HepG2 (cell line): ENCODE measurements around the gene NUDT14. TPM values are rescaled to one million over a fixed set of nuclear protein-coding genes. Genes with fewer than 3 reads are reported as not detected.
A peak's percentile ranks its signal among the peaks of the same experiment; 100 is the strongest.

Experiments
- ATAC-seq: fragments of 200-7000 bp; cut with Tn5 transposase; 3 replicates; pipeline ENCODE4 v1.9.1; 2020; ENCODE audit warnings: mild to moderate bottlenecking, moderate library complexity
- BruUV-seq: library from RNA; stranded (reverse); fragments of 400-500 nt; replicated peaks from 2 replicates; lab custom pipeline; 2021; lab: Mats Ljungman, UMichigan
- CTCF ChIA-PET: fragments of 300-600 bp; formaldehyde crosslinking; extraction: SDS; loops from one replicate; lab custom pipeline; 2021; ENCODE audit warnings: low total read pairs, inconsistent platforms, low intra/inter-chr PET ratio; lab: Yijun Ruan, JAX
- POLR2A ChIA-PET: fragments of 350-600 bp; sonication (Branson Sonifier 250); formaldehyde crosslinking; loops from one replicate; lab custom pipeline; 2020; ENCODE audit warnings: antibody characterized with exemption, inconsistent platforms; lab: Yijun Ruan, JAX
- DNase-seq: peaks from one replicate; pipeline ENCODE4 v3.0.0-alpha.2; 2015; ENCODE audit warnings: low spot score
- FAIRE-seq: peaks from 3 replicates; lab custom pipeline; 2011; peaks lifted over from hg19 to GRCh38; lab: Jason Lieb, UNC
- H2AFZ ChIP-seq: one replicate; pipeline ENCODE4 v1.6.1; 2011; ENCODE audit warnings: low read length, inconsistent platforms
- H3K27ac ChIP-seq: fragments of 300-600 bp; 3 replicates; pipeline ENCODE4 v1.8.0; 2011; ENCODE audit warnings: mixed run types, mild to moderate bottlenecking, mixed read lengths, low read length, inconsistent platforms; ENCODE audit not compliant: insufficient read depth; ENCODE audit errors: extremely low read length
- H3K27me3 ChIP-seq, 2 experiments: fragments of 200-600 bp in 1 of 2; 2 replicates in 1 of 2; 3 replicates in 1 of 2; pipeline versions ENCODE4 v1.6.0 to v1.8.0; 2011; ENCODE audit warnings: low read length in 2 of 2, mild to moderate bottlenecking in 2 of 2, moderate library complexity in 2 of 2, inconsistent platforms in 1 of 2; ENCODE audit not compliant: insufficient read depth in 2 of 2, control insufficient read depth in 1 of 2
- H3K36me3 ChIP-seq, 2 experiments: fragments of 200-600 bp in 1 of 2; replicated peaks in 1 of 2; 2 replicates in 1 of 2; 3 replicates in 1 of 2; pipeline versions ENCODE4 v1.5.1 to v1.8.0; 2011; ENCODE audit warnings: low read length in 2 of 2, inconsistent platforms in 1 of 2; ENCODE audit not compliant: insufficient read depth in 2 of 2, control insufficient read depth in 1 of 2
- H3K4me1 ChIP-seq: 2 replicates; pipeline ENCODE4 v1.5.1; 2012; ENCODE audit warnings: low read length, inconsistent platforms; ENCODE audit not compliant: insufficient read depth
- H3K4me2 ChIP-seq: 2 replicates; pipeline ENCODE4 v1.6.0; 2011; ENCODE audit warnings: low read depth, low read length, inconsistent platforms
- H3K4me3 ChIP-seq, 3 experiments: fragments of 200-600 bp in 1 of 3; sonication (generic), shearing (Covaris generic) in 1 of 3; replicated peaks in 1 of 3; 2 replicates each; pipeline ENCODE4 v1.5.1; 2011 to 2016; ENCODE audit warnings: low read length in 3 of 3, inconsistent platforms in 2 of 3, low read depth in 2 of 3, mild to moderate bottlenecking in 2 of 3, control low read depth in 1 of 3, mixed read lengths in 1 of 3; ENCODE audit not compliant: insufficient read depth in 1 of 3
- H3K79me2 ChIP-seq: one replicate; pipeline ENCODE4 v1.6.1; 2011; ENCODE audit warnings: low read length, inconsistent platforms; ENCODE audit not compliant: insufficient read depth
- H3K9ac ChIP-seq: 2 replicates; pipeline ENCODE4 v1.6.0; 2011; ENCODE audit warnings: mild to moderate bottlenecking, low read depth, low read length, inconsistent platforms; ENCODE audit not compliant: insufficient read depth
- H3K9me3 ChIP-seq: 2 replicates; pipeline ENCODE4 v1.5.1; 2012; ENCODE audit warnings: mild to moderate bottlenecking, low read length
- H4K20me1 ChIP-seq: 2 replicates; pipeline ENCODE4 v1.6.0; 2011; ENCODE audit warnings: inconsistent platforms, mild to moderate bottlenecking, low read length, moderate library complexity; ENCODE audit not compliant: insufficient read depth
- ETV5 ChIP-seq: IDR thresholded peaks from 2 replicates; pipeline ENCODE4 v1.6.1; 2018; ENCODE audit warnings: missing biosample characterization, missing genetic modification reagents, inconsistent platforms, borderline replicate concordance
- KAT8 ChIP-seq: IDR thresholded peaks from 2 replicates; pipeline ENCODE4 v1.6.1; 2016; ENCODE audit warnings: missing genetic modification reagents, missing compliant biosample characterization
- SMYD3 ChIP-seq: sonication (generic); formaldehyde crosslinking; IDR thresholded peaks from 2 replicates; pipeline ENCODE4 v1.8.1; 2023; ENCODE audit warnings: mild to moderate bottlenecking, missing genetic modification reagents
- ZNF282 ChIP-seq: fragments of 450-650 bp; IDR thresholded peaks from 2 replicates; pipeline ENCODE4 v1.6.1; 2018; ENCODE audit not compliant: partially characterized antibody
- ZNF331 ChIP-seq: sonication (generic); formaldehyde crosslinking; IDR thresholded peaks from 2 replicates; pipeline ENCODE4 v1.4.0; 2020; ENCODE audit warnings: missing genetic modification reagents
- ZNF562 ChIP-seq: sonication (generic); formaldehyde crosslinking; IDR thresholded peaks from 2 replicates; pipeline ENCODE4 v1.8.0; 2022; ENCODE audit warnings: missing genetic modification reagents, borderline replicate concordance
- ZNF607 ChIP-seq: sonication (generic); formaldehyde crosslinking; IDR thresholded peaks from 2 replicates; pipeline ENCODE4 v1.5.1; 2020; ENCODE audit warnings: missing genetic modification reagents, mild to moderate bottlenecking, borderline replicate concordance
- WGBS: methylation state at CpG from one replicate; pipeline ENCODE4 v1.1.6; 2017; ENCODE audit warnings: low lambda C conversion rate; 5-methylcytosine and 5-hydroxymethylcytosine counted together
- in situ Hi-C: cut with HindIII; loops from 2 replicates; pipeline ENCODE4 v1.10.0; 2017; ENCODE audit warnings: low pct_unique_long_range_greater_than_20kb; ENCODE audit not compliant: extremely low pct_ligation_motif_present
- intact Hi-C: fragments of 100-400 bp; cut with micrococcal nuclease; formaldehyde crosslinking; loops from one replicate; pipeline ENCODE4 v1.10.0; 2022; ENCODE audit not compliant: unreplicated experiment
- polyA plus RNA-seq, 8 experiments: library from polyadenylated mRNA; depleted of rRNA in 3 of 8; stranded (reverse) in 7 of 8; unstranded in 1 of 8; fragments of >200 nt; fragmentation: Illumina TruSeq in 4 of 8; extraction: Trizol in 4 of 8; gene quantifications; 2 replicates each; pipeline versions ENCODE4 v1.2.1 to v1.2.3, GENCODE V29; 2011 to 2016; ENCODE audit warnings: low read depth in 4 of 8, missing spikeins in 1 of 8, mixed read lengths in 1 of 8; ENCODE audit not compliant: insufficient read depth in 1 of 8
- total RNA-seq, 5 experiments: library from RNA; depleted of rRNA; stranded (reverse); fragments of >200 nt; fragmentation: Illumina TruSeq; extraction: Trizol; gene quantifications; 2 replicates each; pipeline ENCODE4 v1.2.3, GENCODE V29; 2016; ENCODE audit warnings: low read depth in 1 of 5
- TF ChIP-seq, protein P1 (sequence below): sonication (generic); formaldehyde crosslinking; IDR thresholded peaks from 2 replicates; pipeline ENCODE4 v1.4.0; 2020; ENCODE audit warnings: missing genetic modification reagents, borderline replicate concordance

The NUDT14 gene
- total and polyA plus RNA-seq, 2 of the 13 experiments (the other 11 are each of a cell fraction or from before 2014, with no cell fraction given), result 5.8 to 6.1 TPM

DNA sequence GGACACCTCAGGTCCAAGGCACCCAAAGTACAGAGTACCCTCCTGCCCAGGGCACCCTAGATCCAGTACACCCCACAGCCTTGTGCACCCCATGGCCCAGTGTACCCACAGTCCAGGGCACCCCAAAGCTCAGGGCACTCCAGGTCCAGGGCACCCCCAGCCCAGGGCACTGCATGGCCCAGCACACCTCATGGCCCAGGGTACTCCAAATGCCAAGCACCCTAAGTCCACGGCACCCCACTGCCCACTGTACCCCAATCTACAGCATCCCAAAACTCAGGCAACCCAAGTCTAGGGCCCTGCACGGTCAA, 18.5 kb downstream of the NUDT14 start:
- no peak for FAIRE-seq
- no TSS peak for BruUV-seq

DNA sequence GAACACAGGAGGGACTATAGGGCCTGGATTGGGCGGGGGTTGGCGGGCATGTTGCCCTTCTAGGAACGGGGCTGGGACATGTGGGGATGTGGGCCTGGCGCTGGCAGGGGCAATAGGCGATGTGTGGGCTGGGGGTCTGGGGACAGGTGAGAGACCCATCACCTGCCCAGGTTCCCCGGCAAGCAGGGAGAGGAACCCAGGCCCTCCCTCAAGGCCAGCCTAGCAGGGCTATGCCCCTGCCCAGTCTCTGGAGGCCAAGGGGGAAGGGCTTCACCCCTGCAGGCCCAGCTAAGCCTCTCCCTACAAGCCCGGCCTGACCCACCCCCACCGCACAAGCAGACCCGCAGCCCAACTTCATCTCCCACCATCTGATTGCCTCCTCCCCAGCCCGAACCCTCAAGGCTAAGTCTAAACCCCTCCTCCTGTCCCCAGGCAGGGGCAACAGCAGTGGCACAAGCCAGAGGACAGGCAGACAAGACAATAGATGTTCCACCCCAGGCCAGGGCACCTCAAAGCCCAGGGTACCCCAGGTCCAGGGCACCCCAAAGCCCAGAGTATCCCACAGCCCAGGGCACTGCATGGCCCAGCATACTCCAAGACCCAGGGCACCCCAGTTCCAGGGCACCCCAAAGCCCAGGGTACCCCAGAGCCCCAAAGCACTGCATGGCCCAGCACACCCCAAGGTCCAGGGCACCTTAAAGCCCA, 19.0 kb downstream of the NUDT14 start:
- H3K9ac ChIP-seq, result no peak overlapping the region
- DNase-seq, result peak; percentile 15

More for the DNA sequence above, 18.5 kb downstream of the NUDT14 start:
- TF ChIP-seq ZNF607 (CRISPR knock-in tag) (no peak), ZNF331 (no peak), SMYD3 (CRISPR knock-in tag) (no peak), ZNF562 (CRISPR knock-in tag) (no peak), KAT8 (CRISPR knock-in tag) (no peak)
- TF ChIP-seq, all 625 proteins: peak for 0
- Histone ChIP-seq H3K4me1 (no peaks in the 10 kb centered on the region), H3K4me2 (no peak overlapping the region), H3K27ac (no peak overlapping the region), H3K27me3 (peaks cover 22 to 63% of the 10 kb centered on the region in 2 experiments), H3K9ac (no peak overlapping the region), H2AFZ (no peak overlapping the region), H3K36me3 (no peaks in the 10 kb centered on the region), H3K4me3 (no peak overlapping the region), H3K79me2 (no peaks in the 10 kb centered on the region), H4K20me1 (no peaks in the 10 kb centered on the region; the same call in 1 of the 2 replicates), H3K9me3 (no peaks in the 10 kb centered on the region)
- POLR2A ChIA-PET, result no interaction called here
- in situ Hi-C loops (no loop called here), intact Hi-C loops (no loop called here)
- CTCF ChIA-PET, result no interaction called here
- WGBS, result no CpG with 5 or more reads among the region's 2 CpGs
- ATAC-seq, result no peak
- DNase-seq, result no peak

More for the DNA sequence above, 19.0 kb downstream of the NUDT14 start:
- Histone ChIP-seq H3K4me3 (no peak overlapping the region), H3K36me3 (no peaks in the 10 kb centered on the region), H4K20me1 (no peaks in the 10 kb centered on the region; the same call in 1 of the 2 replicates), H3K27me3 (peaks cover 27 to 66% of the 10 kb centered on the region in 2 experiments), H3K27ac (no peak overlapping the region), H2AFZ (no peak overlapping the region), H3K79me2 (no peaks in the 10 kb centered on the region), H3K4me2 (no peak overlapping the region), H3K4me1 (no peaks in the 10 kb centered on the region), H3K9me3 (no peaks in the 10 kb centered on the region)
- POLR2A ChIA-PET, result no interaction called here
- WGBS, result 0% methylated on average over 1 of the region's 10 CpGs
- no TSS peak for BruUV-seq
- FAIRE-seq (no peak), ATAC-seq (peak; percentile 47)
- in situ Hi-C loops (no loop called here), intact Hi-C loops (no loop called here)
- TF ChIP-seq ETV5 (no peak), ZNF282 (no peak)
- TF ChIP-seq, protein P1, sequence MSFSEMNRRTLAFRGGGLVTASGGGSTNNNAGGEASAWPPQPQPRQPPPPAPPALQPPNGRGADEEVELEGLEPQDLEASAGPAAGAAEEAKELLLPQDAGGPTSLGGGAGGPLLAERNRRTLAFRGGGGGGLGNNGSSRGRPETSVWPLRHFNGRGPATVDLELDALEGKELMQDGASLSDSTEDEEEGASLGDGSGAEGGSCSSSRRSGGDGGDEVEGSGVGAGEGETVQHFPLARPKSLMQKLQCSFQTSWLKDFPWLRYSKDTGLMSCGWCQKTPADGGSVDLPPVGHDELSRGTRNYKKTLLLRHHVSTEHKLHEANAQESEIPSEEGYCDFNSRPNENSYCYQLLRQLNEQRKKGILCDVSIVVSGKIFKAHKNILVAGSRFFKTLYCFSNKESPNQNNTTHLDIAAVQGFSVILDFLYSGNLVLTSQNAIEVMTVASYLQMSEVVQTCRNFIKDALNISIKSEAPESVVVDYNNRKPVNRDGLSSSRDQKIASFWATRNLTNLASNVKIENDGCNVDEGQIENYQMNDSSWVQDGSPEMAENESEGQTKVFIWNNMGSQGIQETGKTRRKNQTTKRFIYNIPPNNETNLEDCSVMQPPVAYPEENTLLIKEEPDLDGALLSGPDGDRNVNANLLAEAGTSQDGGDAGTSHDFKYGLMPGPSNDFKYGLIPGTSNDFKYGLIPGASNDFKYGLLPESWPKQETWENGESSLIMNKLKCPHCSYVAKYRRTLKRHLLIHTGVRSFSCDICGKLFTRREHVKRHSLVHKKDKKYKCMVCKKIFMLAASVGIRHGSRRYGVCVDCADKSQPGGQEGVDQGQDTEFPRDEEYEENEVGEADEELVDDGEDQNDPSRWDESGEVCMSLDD (CRISPR knock-in tag), result 0 out of 2 replicates have a peak, but pooled peaks have one; percentile 32
- CTCF ChIA-PET, result no interaction called here
